GM23338 (cell line): ENCODE measurements around the gene BMF. TPM values are rescaled to one million over a fixed set of nuclear protein-coding genes. Genes with fewer than 3 reads are reported as not detected.

ENCODE experiments used
- ATAC-seq: fragments of 200-7000 bp; cut with Tn5 transposase; 3 replicates; pipeline ENCODE4 v1.9.1; 2020
- DNase-seq: peaks from one replicate; pipeline ENCODE4 v3.0.0-alpha.2; 2015; ENCODE audit warnings: low spot score
- H2AFZ ChIP-seq: fragments of 200-600 bp; sonication (generic); 2 replicates; pipeline ENCODE4 v1.8.0; 2016; ENCODE audit warnings: antibody characterized with exemption, mild to moderate bottlenecking, moderate library complexity
- H3F3A ChIP-seq: fragments of 200-600 bp; sonication (generic); replicated peaks from 2 replicates; pipeline ENCODE4 v1.8.0; 2017; ENCODE audit warnings: antibody characterized with exemption, mixed run types, low read depth
- H3K27ac ChIP-seq: fragments of 200-600 bp; sonication (generic); 2 replicates; pipeline ENCODE4 v1.6.1; 2016; ENCODE audit warnings: low read depth
- H3K27me3 ChIP-seq: fragments of 200-600 bp; sonication (generic); 2 replicates; pipeline ENCODE4 v1.8.0; 2016; ENCODE audit warnings: mild to moderate bottlenecking, mixed run types, moderate library complexity; ENCODE audit not compliant: insufficient read depth
- H3K36me3 ChIP-seq: fragments of 200-600 bp; sonication (generic); 2 replicates; pipeline ENCODE4 v1.8.0; 2016; ENCODE audit warnings: mild to moderate bottlenecking; ENCODE audit not compliant: insufficient read depth
- H3K4me1 ChIP-seq: fragments of 200-600 bp; sonication (generic); 2 replicates; pipeline ENCODE4 v1.8.0; 2016; ENCODE audit warnings: mild to moderate bottlenecking, moderate library complexity; ENCODE audit not compliant: insufficient read depth
- H3K4me2 ChIP-seq: fragments of 200-600 bp; sonication (generic); 2 replicates; pipeline ENCODE4 v1.7.1; 2017; ENCODE audit warnings: mixed run types
- H3K4me3 ChIP-seq: fragments of 200-600 bp; sonication (generic); 2 replicates; pipeline ENCODE4 v1.6.1; 2016; ENCODE audit warnings: mixed run types
- H3K79me2 ChIP-seq: fragments of 200-600 bp; sonication (generic); replicated peaks from 2 replicates; pipeline ENCODE4 v1.8.0; 2017; ENCODE audit warnings: mild to moderate bottlenecking; ENCODE audit not compliant: insufficient read depth
- H3K9me2 ChIP-seq: fragments of 200-600 bp; sonication (generic); 2 replicates; pipeline ENCODE4 v1.8.0; 2017; ENCODE audit not compliant: insufficient read depth
- H4K20me1 ChIP-seq: fragments of 200-600 bp; sonication (generic); replicated peaks from 2 replicates; pipeline ENCODE4 v1.8.0; 2017; ENCODE audit warnings: mild to moderate bottlenecking; ENCODE audit not compliant: insufficient read depth
- H3K27ac Mint-ChIP-seq: 2 replicates; pipeline ENCODE4 v1.8.0; 2020; ENCODE audit warnings: inconsistent platforms, mild to moderate bottlenecking, moderate library complexity, mixed read lengths
- H3K27me3 Mint-ChIP-seq: 3 replicates; pipeline ENCODE4 v1.8.0; 2022; ENCODE audit warnings: low read depth, mild to moderate bottlenecking, moderate library complexity, mixed read lengths, inconsistent platforms; ENCODE audit not compliant: insufficient read depth, poor library complexity
- H3K36me3 Mint-ChIP-seq: 3 replicates; pipeline ENCODE4 v1.8.0; 2021; ENCODE audit warnings: low read depth, mild to moderate bottlenecking, inconsistent platforms, moderate library complexity, mixed read lengths
- H3K4me1 Mint-ChIP-seq: 3 replicates; pipeline ENCODE4 v1.8.0; 2020; ENCODE audit warnings: mild to moderate bottlenecking, inconsistent platforms, mixed read lengths
- H3K4me3 Mint-ChIP-seq: 3 replicates; pipeline ENCODE4 v1.8.0; 2021; ENCODE audit warnings: moderate library complexity, mild to moderate bottlenecking, inconsistent platforms, mixed read lengths
- H3K9me3 Mint-ChIP-seq: 3 replicates; pipeline ENCODE4 v1.8.0; 2020; ENCODE audit warnings: moderate library complexity, mild to moderate bottlenecking, inconsistent platforms, mixed read lengths
- CREB1 ChIP-seq: fragments of 250-450 bp; sonication (Bioruptor Pico); IDR thresholded peaks from 2 replicates; pipeline ENCODE4 v1.5.0; 2020; ENCODE audit warnings: low read depth, mild to moderate bottlenecking, moderate library complexity
- EZH2 ChIP-seq: fragments of 200-600 bp; sonication (generic); IDR thresholded peaks from one replicate; pipeline ENCODE4 v1.8.0; 2017; ENCODE audit warnings: antibody characterized with exemption, mild to moderate bottlenecking, low read depth; ENCODE audit not compliant: unreplicated experiment
- EZH2phosphoT487 ChIP-seq: fragments of 200-600 bp; sonication (generic); IDR thresholded peaks from one replicate; pipeline ENCODE4 v1.8.1; 2018; ENCODE audit warnings: antibody characterized with exemption; ENCODE audit not compliant: unreplicated experiment
- NANOG ChIP-seq: IDR thresholded peaks from 2 replicates; pipeline ENCODE4 v1.6.1; 2016; ENCODE audit warnings: antibody characterized with exemption, borderline replicate concordance
- POLR2AphosphoS5 ChIP-seq: IDR thresholded peaks from 2 replicates; pipeline ENCODE4 v1.6.1; 2016; ENCODE audit warnings: antibody characterized with exemption, low read depth
- STAT1 ChIP-seq: IDR thresholded peaks from one replicate; pipeline ENCODE4 v1.6.1; 2016; ENCODE audit warnings: antibody characterized with exemption; ENCODE audit not compliant: unreplicated experiment
- ZNF114 ChIP-seq: fragments of 250-450 bp; sonication (Bioruptor Pico); IDR thresholded peaks from 2 replicates; pipeline ENCODE4 v1.5.0; 2020; ENCODE audit warnings: mild to moderate bottlenecking, moderate library complexity
- polyA plus RNA-seq: library from polyadenylated mRNA; unstranded; fragments of >200 nt; fragmentation: Nextera tagmentation; extraction: Ambion mirVana; gene quantifications from 2 replicates; pipeline ENCODE4 v1.2.1, GENCODE V29; 2016
- total RNA-seq: library from RNA; depleted of rRNA; stranded (reverse); fragments of >200 nt; shearing (Covaris generic); gene quantifications from 2 replicates; pipeline ENCODE4 v1.2.3, GENCODE V29; 2014
- TF ChIP-seq, protein P1 (sequence below), 2 experiments: fragments of 200-600 bp in 1 of 2; sonication (generic) in 1 of 2; conservative IDR thresholded peaks; 2 replicates each; pipeline versions ENCODE4 v1.5.1 to v1.6.1; 2016 to 2017; ENCODE audit warnings: antibody characterized with exemption in 2 of 2, low read depth in 2 of 2, mild to moderate bottlenecking in 2 of 2, moderate library complexity in 1 of 2
- TF ChIP-seq, protein P2 (sequence below): fragments of 250-450 bp; sonication (Bioruptor Pico); IDR thresholded peaks from 2 replicates; pipeline ENCODE4 v1.5.0; 2020; ENCODE audit warnings: mild to moderate bottlenecking, moderate library complexity

BMF gene
- total and polyA plus RNA-seq, 2 experiments from 2014 or later, result 2.0 to 20.3 TPM

DNA sequence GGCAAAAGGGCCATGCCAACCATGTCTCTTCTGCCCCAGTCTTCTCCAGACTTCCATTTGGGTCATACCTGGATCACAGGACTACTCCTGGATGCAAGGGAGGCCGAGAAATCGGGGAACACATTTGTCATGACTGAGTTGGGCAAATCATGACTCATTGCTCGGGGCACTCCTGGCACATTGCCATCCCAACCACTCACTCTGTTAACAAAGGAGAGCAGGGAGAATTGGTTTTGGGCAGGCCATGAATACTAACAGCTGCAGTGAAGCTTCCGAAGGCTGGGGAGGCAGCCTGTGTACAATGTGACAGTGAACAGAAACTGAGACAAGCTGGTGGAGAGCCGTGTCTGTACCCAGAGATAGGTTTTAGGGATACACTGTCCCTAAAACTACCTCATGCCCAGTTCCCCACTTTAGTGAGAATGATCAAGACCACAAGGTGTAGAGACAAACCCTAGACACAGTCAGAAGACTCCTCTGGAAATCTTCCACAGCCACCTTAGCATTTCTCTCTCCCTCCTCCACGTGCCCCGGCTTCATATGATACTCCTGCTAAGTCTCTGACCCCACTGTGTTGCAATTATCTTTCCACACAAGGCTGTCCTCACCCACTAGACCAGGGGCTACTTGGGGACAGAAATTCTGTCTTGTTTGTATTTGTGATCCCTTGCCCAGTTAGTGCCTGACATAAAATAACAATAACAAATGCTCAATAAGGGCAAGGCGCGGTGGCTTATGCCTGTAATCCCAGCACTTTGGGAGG is 41.7 kb upstream of the BMF start (continued):
- TF ChIP-seq, protein P1, sequence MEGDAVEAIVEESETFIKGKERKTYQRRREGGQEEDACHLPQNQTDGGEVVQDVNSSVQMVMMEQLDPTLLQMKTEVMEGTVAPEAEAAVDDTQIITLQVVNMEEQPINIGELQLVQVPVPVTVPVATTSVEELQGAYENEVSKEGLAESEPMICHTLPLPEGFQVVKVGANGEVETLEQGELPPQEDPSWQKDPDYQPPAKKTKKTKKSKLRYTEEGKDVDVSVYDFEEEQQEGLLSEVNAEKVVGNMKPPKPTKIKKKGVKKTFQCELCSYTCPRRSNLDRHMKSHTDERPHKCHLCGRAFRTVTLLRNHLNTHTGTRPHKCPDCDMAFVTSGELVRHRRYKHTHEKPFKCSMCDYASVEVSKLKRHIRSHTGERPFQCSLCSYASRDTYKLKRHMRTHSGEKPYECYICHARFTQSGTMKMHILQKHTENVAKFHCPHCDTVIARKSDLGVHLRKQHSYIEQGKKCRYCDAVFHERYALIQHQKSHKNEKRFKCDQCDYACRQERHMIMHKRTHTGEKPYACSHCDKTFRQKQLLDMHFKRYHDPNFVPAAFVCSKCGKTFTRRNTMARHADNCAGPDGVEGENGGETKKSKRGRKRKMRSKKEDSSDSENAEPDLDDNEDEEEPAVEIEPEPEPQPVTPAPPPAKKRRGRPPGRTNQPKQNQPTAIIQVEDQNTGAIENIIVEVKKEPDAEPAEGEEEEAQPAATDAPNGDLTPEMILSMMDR (conservative IDR thresholded peaks at IDR 0.05; ENCODE audit: low read depth in 2 of 2), result no peak
- TF ChIP-seq EZH2phosphoT487 (no peak), STAT1 (no peak), POLR2AphosphoS5 (no peak), ZNF114 (CRISPR knock-in tag) (no peak), CREB1 (CRISPR knock-in tag) (no peak)

DNA sequence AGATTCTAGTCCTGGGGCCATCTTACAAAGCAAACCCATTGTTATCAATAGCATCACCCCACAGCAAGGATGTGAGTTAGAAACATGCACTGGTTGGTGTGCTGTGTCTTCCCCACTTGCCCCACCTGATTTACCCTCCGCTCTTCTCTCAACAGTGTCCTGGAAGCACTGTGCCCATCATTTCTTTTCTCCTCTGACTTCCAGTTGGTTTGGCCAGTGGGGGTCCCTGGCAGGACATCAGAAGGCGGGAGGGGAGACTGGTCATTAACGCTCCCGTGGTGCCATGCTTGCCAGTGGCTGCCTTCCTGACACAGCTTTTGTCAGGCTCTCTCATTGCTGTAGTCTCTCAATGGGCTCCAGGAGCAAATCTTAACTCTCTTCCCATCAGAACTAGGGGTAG is 40.7 kb upstream of the BMF start:
- TF ChIP-seq STAT1, result no peak
- Histone ChIP-seq H3K27ac (no peak overlapping the region), H3K4me2 (no peak overlapping the region), H3K79me2 (no peaks in the 10 kb centered on the region), H3K4me3 (no peak overlapping the region), H3K9me2 (peaks cover 5% of the 10 kb centered on the region; the same call in 1 of the 2 replicates), H3K27me3 (no peaks in the 10 kb centered on the region), H3K4me1 (0 out of 2 replicates have a peak, but pooled peaks cover 6% of the 10 kb centered on the region), H3F3A (no peaks in the 10 kb centered on the region; the same call in 1 of the 2 replicates), H3K36me3 (no peaks in the 10 kb centered on the region), H2AFZ (no peak overlapping the region), H4K20me1 (no peaks in the 10 kb centered on the region)
- ATAC-seq (no peak), DNase-seq (no peak)
- H3K27ac Mint-ChIP-seq, result no peak overlapping the region
- peaks cover 8% of the 10 kb centered on the region for H3K4me1 Mint-ChIP-seq
- no peak overlapping the region for H3K4me3 Mint-ChIP-seq
- H3K36me3 Mint-ChIP-seq, result no peaks in the 10 kb centered on the region; the same call in 2 of the 3 replicates
- H3K27me3 Mint-ChIP-seq, result peaks cover 4% of the 10 kb centered on the region
- H3K9me3 Mint-ChIP-seq, result no peaks in the 10 kb centered on the region; the same call in 2 of the 3 replicates

DNA sequence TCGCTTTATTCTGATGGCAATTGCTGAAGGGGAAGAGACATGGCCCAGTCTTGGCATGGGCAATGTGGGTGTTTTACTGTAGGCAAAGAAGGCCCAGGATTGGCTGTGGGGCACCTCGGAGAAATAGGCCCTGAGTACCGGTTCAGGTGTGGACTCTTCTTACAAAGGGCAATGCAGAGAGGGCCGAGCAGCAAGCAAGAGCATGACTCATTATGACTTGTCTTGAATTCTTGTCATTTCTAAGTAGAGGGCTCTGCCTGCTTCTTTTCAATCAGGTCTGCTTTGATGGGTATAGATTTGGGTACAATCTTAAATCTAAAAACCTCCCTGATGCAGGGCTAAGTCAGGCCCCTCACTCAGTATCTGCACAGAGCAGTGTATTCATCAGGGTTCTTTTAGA is 37.4 kb upstream of the BMF start:
- no peak overlapping the region for H3K27ac ChIP-seq
- no peak for TF ChIP-seq EZH2
- TF ChIP-seq CREB1 (CRISPR knock-in tag), result no peak
- TF ChIP-seq STAT1, result no peak
- no peak for TF ChIP-seq NANOG
- TF ChIP-seq, protein P2, sequence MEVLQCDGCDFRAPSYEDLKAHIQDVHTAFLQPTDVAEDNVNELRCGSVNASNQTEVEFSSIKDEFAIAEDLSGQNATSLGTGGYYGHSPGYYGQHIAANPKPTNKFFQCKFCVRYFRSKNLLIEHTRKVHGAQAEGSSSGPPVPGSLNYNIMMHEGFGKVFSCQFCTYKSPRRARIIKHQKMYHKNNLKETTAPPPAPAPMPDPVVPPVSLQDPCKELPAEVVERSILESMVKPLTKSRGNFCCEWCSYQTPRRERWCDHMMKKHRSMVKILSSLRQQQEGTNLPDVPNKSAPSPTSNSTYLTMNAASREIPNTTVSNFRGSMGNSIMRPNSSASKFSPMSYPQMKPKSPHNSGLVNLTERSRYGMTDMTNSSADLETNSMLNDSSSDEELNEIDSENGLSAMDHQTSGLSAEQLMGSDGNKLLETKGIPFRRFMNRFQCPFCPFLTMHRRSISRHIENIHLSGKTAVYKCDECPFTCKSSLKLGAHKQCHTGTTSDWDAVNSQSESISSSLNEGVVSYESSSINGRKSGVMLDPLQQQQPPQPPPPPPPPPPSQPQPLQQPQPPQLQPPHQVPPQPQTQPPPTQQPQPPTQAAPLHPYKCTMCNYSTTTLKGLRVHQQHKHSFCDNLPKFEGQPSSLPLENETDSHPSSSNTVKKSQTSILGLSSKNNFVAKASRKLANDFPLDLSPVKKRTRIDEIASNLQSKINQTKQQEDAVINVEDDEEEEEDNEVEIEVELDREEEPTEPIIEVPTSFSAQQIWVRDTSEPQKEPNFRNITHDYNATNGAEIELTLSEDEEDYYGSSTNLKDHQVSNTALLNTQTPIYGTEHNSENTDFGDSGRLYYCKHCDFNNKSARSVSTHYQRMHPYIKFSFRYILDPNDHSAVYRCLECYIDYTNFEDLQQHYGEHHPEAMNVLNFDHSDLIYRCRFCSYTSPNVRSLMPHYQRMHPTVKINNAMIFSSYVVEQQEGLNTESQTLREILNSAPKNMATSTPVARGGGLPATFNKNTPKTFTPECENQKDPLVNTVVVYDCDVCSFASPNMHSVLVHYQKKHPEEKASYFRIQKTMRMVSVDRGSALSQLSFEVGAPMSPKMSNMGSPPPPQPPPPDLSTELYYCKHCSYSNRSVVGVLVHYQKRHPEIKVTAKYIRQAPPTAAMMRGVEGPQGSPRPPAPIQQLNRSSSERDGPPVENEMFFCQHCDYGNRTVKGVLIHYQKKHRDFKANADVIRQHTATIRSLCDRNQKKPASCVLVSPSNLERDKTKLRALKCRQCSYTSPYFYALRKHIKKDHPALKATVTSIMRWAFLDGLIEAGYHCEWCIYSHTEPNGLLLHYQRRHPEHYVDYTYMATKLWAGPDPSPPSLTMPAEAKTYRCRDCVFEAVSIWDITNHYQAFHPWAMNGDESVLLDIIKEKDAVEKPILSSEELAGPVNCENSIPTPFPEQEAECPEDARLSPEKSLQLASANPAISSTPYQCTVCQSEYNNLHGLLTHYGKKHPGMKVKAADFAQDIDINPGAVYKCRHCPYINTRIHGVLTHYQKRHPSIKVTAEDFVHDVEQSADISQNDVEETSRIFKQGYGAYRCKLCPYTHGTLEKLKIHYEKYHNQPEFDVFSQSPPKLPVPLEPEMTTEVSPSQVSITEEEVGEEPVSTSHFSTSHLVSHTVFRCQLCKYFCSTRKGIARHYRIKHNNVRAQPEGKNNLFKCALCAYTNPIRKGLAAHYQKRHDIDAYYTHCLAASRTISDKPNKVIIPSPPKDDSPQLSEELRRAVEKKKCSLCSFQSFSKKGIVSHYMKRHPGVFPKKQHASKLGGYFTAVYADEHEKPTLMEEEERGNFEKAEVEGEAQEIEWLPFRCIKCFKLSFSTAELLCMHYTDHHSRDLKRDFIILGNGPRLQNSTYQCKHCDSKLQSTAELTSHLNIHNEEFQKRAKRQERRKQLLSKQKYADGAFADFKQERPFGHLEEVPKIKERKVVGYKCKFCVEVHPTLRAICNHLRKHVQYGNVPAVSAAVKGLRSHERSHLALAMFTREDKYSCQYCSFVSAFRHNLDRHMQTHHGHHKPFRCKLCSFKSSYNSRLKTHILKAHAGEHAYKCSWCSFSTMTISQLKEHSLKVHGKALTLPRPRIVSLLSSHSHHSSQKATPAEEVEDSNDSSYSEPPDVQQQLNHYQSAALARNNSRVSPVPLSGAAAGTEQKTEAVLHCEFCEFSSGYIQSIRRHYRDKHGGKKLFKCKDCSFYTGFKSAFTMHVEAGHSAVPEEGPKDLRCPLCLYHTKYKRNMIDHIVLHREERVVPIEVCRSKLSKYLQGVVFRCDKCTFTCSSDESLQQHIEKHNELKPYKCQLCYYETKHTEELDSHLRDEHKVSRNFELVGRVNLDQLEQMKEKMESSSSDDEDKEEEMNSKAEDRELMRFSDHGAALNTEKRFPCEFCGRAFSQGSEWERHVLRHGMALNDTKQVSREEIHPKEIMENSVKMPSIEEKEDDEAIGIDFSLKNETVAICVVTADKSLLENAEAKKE (CRISPR knock-in tag), result no peak

More for the DNA sequence above, 37.4 kb upstream of the BMF start:
- no peaks in the 10 kb centered on the region for H4K20me1 ChIP-seq
- H3K4me1 ChIP-seq, result no peaks in the 10 kb centered on the region; the same call in 1 of the 2 replicates
- Mint-ChIP-seq H3K4me1 (peaks cover 3% of the 10 kb centered on the region; the same call in 2 of the 3 replicates), H3K27ac (no peak overlapping the region), H3K4me3 (no peak overlapping the region), H3K36me3 (no peaks in the 10 kb centered on the region; the same call in 2 of the 3 replicates), H3K27me3 (peaks cover 4% of the 10 kb centered on the region), H3K9me3 (no peaks in the 10 kb centered on the region; the same call in 2 of the 3 replicates)
- DNase-seq (no peak), ATAC-seq (no peak)
- no peak overlapping the region for H3K4me3 ChIP-seq
- H3F3A ChIP-seq, result no peaks in the 10 kb centered on the region; the same call in 1 of the 2 replicates
- 0 out of 2 replicates have a peak overlapping the region, but pooled peaks have one; percentile 23 for H2AFZ ChIP-seq
- H3K9me2 ChIP-seq, result peaks cover 5% of the 10 kb centered on the region; the same call in 1 of the 2 replicates
- no peaks in the 10 kb centered on the region for H3K79me2 ChIP-seq
- no peaks in the 10 kb centered on the region for H3K36me3 ChIP-seq
- no peak overlapping the region for H3K4me2 ChIP-seq
- no peaks in the 10 kb centered on the region for H3K27me3 ChIP-seq
